Measurements from ENCODE around the gene CCNJL. TPM values are rescaled to one million over a fixed set of nuclear protein-coding genes. Genes with fewer than 3 reads are reported as not detected.

Gene CCNJL
- total and polyA plus RNA-seq, 2 of the 8 experiments (the other 6 are each of a cell fraction or from before 2014, with no cell fraction given): 34.6 to 44.7 TPM

DNA sequence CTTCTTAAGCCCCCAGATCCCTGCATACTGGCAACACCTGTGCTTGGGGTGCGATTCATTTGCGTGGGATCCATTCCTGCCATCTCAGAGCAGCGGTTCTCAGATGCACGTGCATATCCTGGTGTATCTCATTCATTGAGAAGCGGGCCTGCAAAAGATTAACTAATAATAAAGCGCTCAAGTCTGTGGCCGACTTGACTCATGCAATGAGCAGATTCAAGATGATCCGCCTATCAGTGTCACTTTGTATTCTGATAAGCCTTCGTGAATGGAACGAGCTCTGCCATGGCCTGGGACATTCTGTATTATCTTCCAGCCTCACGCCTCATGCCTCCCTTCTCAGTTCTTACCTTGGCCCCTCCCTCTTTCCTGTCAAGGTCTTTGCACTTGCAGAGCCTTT is 35.7 kb upstream of the CCNJL start:
- Histone ChIP-seq H4K91ac (replicated peaks; ENCODE audit: insufficient read length, low read length) (no peak overlapping the region), H3K4me3 (ENCODE audit: extremely low read depth in 1 of 4, insufficient read depth in 2 of 4, low read depth in 3 of 4, low read length in 4 of 4) (no peak overlapping the region), H3K4me2 (ENCODE audit: insufficient read depth in 1 of 2, low read depth in 2 of 2, low read length in 2 of 2) (no peak overlapping the region), H4K8ac (ENCODE audit: extremely low read depth, insufficient read depth, low read length) (no peak overlapping the region), H2BK5ac (ENCODE audit: low read depth, low read length) (no peak overlapping the region), H3K18ac (ENCODE audit: extremely low read depth, low read length) (no peak overlapping the region), H2BK12ac (ENCODE audit: low read depth, low read length) (no peak overlapping the region), H3K4ac (replicated peaks; ENCODE audit: insufficient read length, low read depth, low read length) (no peak overlapping the region), H3K4me1 (replicated peaks in 1 of 4; ENCODE audit: control insufficient read depth in 3 of 4, insufficient read depth in 4 of 4, low read length in 3 of 4) (peaks cover 0 to 5% (median 4%) of the 10 kb centered on the region in 4 experiments; a peak in 5 of 7 replicates), H2BK15ac (ENCODE audit: low read length) (no peak overlapping the region), H2AFZ (ENCODE audit: low read length) (no peak overlapping the region), H3K23me2 (ENCODE audit: low read depth, low read length) (no peaks in the 10 kb centered on the region), H2BK120ac (replicated peaks; ENCODE audit: low read depth, low read length) (no peak overlapping the region), H3K14ac (ENCODE audit: insufficient read length) (no peak overlapping the region), H4K5ac (ENCODE audit: insufficient read length, low read depth, low read length) (no peak overlapping the region), H3K23ac (ENCODE audit: insufficient read length) (no peak overlapping the region), H3K79me1 (ENCODE audit: low read depth, low read length) (no peaks in the 10 kb centered on the region), H3K27me3 (replicated peaks in 1 of 4; ENCODE audit: control insufficient read depth in 3 of 4, extremely low read depth in 1 of 4, insufficient read depth in 3 of 4, low read length in 3 of 4) (no peaks in the 10 kb centered on the region), H3K9ac (replicated peaks in 1 of 4; ENCODE audit: extremely low read depth in 1 of 4, low read depth in 3 of 4, low read length in 3 of 4) (no peak overlapping the region), H4K20me1 (replicated peaks in 1 of 2; ENCODE audit: control insufficient read depth in 1 of 2, insufficient read depth in 2 of 2, low read length in 2 of 2) (no peaks in the 10 kb centered on the region), H3K9me3 (ENCODE audit: insufficient read depth in 2 of 2, low read depth in 1 of 2, low read length in 1 of 2) (no peaks in the 10 kb centered on the region), H3K79me2 (ENCODE audit: control insufficient read depth in 1 of 2, insufficient read depth in 2 of 2, low read length in 2 of 2) (no peaks in the 10 kb centered on the region), H2BK20ac (ENCODE audit: low read length) (no peak overlapping the region), H3K36me3 (ENCODE audit: control insufficient read depth in 2 of 4, insufficient read depth in 4 of 4, low read length in 3 of 4) (no peaks in the 10 kb centered on the region), H3K56ac (replicated peaks; ENCODE audit: insufficient read length, low read depth, low read length) (no peak overlapping the region), H2AK5ac (ENCODE audit: low read depth, low read length) (no peak overlapping the region), H3K27ac (ENCODE audit: low read depth, low read length) (no peak overlapping the region)
- 85% methylated on average over 11 of the region's 11 CpGs; no CpG with 5 or more reads in 1 of the 2 experiments for WGBS, 2 experiments (ENCODE audit: extremely low coverage in 1 of 2, insufficient coverage in 1 of 2, insufficient read length in 1 of 2, insufficient replicate concordance in 2 of 2, low coverage in 1 of 2, low lambda C conversion rate in 2 of 2, missing lambda C conversion rate in 1 of 2)
- FAIRE-seq (no peak), DNase-seq (ENCODE audit: low read depth in 1 of 2, low spot score in 2 of 2) (no peak)
- ChIA-PET POLR2A (ENCODE audit: partially characterized antibody) (interaction anchor here (1.5 kb wide), 1 partner anchor 11 kb away, joined by 4 read pairs; no protein-coding TSS in a partner anchor), CTCF (ENCODE audit: partially characterized antibody) (interaction anchor here (0.6 to 12.9 kb wide), 14 partner anchors 10 to 326 kb away, joined by 3 to 231 read pairs (median 6); partner anchors contain the start of gene C1QTNF2)

Data from H1 (cell line).